GM04503 (cell line): ENCODE measurements around the gene ZFYVE28.

ENCODE experiments used
- DNase-seq: peaks from one replicate; pipeline ENCODE4 v3.0.0-alpha.2; 2012; ENCODE audit warnings: low read depth

Gene ZFYVE28

GRCh38 chr4:2302387-2303119 lies 115.9 kb downstream of the ZFYVE28 start:
- no peak for DNase-seq

- no peak for DNase-seq
Observed at GRCh38 chr4:2301806-2302205, 116.6 kb downstream of the ZFYVE28 start.

GRCh38 chr4:2301225-2301642 lies 117.2 kb downstream of the ZFYVE28 start:
- no peak for DNase-seq

GRCh38 chr4:2300431-2301224 lies 117.8 kb downstream of the ZFYVE28 start:
- no peak for DNase-seq

GRCh38 chr4:2299794-2300193 lies 118.7 kb downstream of the ZFYVE28 start:
- DNase-seq = no peak

GRCh38 chr4:2298532-2298991 lies 119.9 kb downstream of the ZFYVE28 start:
- peak; percentile 22 for DNase-seq

GRCh38 chr4:2297606-2298531 lies 120.6 kb downstream of the ZFYVE28 start:
- no peak for DNase-seq

- DNase-seq = no peak
Observed at GRCh38 chr4:2296631-2297601, 121.5 kb downstream of the ZFYVE28 start.

- DNase-seq = no peak
Observed at GRCh38 chr4:2295900-2296442, 122.5 kb downstream of the ZFYVE28 start.

GRCh38 chr4:2295500-2295899 lies 122.9 kb downstream of the ZFYVE28 start:
- DNase-seq = no peak

- DNase-seq = peak; percentile 49
Observed at GRCh38 chr4:2292646-2293108, 125.8 kb downstream of the ZFYVE28 start.

- no peak for DNase-seq
Observed at GRCh38 chr4:2291705-2292645, 126.5 kb downstream of the ZFYVE28 start.

- DNase-seq = no peak
Observed at GRCh38 chr4:2290974-2291704, 127.3 kb downstream of the ZFYVE28 start.

- DNase-seq = no peak
Observed at GRCh38 chr4:2290488-2290887, 128.0 kb downstream of the ZFYVE28 start.

- DNase-seq = no peak
Observed at GRCh38 chr4:2289955-2290333, 128.5 kb downstream of the ZFYVE28 start.

GRCh38 chr4:2289311-2289954 lies 129.0 kb downstream of the ZFYVE28 start:
- DNase-seq = no peak

GRCh38 chr4:2288051-2288541 lies 130.3 kb downstream of the ZFYVE28 start:
- no peak for DNase-seq

GRCh38 chr4:2287594-2287915 lies 130.9 kb downstream of the ZFYVE28 start:
- no peak for DNase-seq
